ENCODE measurements around the gene RNF183. TPM values are rescaled to one million over a fixed set of nuclear protein-coding genes. Genes with fewer than 3 reads are reported as not detected.

The RNF183 gene
- total RNA-seq, 1 donor from 2014 or later = not detected

DNA sequence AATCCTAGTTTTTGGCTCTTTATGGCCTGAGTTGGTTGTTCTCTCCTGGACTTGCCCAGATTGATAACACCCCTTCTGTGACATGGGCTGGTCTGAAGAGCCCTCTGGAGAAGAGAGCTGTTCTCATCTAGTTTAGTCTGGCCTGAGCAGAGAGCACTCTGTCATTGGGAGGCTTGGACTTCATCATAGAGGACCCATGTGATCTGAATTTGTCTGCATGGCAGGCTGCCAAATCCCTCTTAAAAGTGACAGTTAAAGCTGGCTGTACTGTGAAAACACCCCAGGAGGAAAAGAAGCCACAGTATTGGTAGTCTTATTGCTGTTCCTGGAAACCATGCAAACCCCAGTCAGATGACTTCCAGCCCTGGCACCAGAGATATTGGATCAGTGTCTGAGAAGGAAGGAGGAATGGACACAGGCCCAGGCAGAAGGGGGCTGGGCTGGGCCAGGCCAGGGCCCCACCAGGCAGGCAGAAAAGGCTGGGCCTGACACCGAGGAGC is 40.6 kb upstream of the RNF183 start:
- TF ChIP-seq, protein P1, sequence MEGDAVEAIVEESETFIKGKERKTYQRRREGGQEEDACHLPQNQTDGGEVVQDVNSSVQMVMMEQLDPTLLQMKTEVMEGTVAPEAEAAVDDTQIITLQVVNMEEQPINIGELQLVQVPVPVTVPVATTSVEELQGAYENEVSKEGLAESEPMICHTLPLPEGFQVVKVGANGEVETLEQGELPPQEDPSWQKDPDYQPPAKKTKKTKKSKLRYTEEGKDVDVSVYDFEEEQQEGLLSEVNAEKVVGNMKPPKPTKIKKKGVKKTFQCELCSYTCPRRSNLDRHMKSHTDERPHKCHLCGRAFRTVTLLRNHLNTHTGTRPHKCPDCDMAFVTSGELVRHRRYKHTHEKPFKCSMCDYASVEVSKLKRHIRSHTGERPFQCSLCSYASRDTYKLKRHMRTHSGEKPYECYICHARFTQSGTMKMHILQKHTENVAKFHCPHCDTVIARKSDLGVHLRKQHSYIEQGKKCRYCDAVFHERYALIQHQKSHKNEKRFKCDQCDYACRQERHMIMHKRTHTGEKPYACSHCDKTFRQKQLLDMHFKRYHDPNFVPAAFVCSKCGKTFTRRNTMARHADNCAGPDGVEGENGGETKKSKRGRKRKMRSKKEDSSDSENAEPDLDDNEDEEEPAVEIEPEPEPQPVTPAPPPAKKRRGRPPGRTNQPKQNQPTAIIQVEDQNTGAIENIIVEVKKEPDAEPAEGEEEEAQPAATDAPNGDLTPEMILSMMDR (IDR thresholded peaks at IDR 0.05) = no peak
- no peaks in the 10 kb centered on the region for H3K9me3 Mint-ChIP-seq (ENCODE audit: unreplicated experiment)
- no peaks in the 10 kb centered on the region for H3K36me3 Mint-ChIP-seq (ENCODE audit: unreplicated experiment)
- H3K4me3 Mint-ChIP-seq (ENCODE audit: unreplicated experiment) = no peak overlapping the region
- no peak for DNase-seq (ENCODE audit: extremely low spot score, unreplicated experiment)
- H3K27me3 Mint-ChIP-seq (ENCODE audit: unreplicated experiment) = peaks cover 15% of the 10 kb centered on the region
- peak overlapping the region; percentile 87 for H3K27ac Mint-ChIP-seq (ENCODE audit: unreplicated experiment)
- H3K4me1 Mint-ChIP-seq (ENCODE audit: unreplicated experiment) = peaks cover 21% of the 10 kb centered on the region

DNA sequence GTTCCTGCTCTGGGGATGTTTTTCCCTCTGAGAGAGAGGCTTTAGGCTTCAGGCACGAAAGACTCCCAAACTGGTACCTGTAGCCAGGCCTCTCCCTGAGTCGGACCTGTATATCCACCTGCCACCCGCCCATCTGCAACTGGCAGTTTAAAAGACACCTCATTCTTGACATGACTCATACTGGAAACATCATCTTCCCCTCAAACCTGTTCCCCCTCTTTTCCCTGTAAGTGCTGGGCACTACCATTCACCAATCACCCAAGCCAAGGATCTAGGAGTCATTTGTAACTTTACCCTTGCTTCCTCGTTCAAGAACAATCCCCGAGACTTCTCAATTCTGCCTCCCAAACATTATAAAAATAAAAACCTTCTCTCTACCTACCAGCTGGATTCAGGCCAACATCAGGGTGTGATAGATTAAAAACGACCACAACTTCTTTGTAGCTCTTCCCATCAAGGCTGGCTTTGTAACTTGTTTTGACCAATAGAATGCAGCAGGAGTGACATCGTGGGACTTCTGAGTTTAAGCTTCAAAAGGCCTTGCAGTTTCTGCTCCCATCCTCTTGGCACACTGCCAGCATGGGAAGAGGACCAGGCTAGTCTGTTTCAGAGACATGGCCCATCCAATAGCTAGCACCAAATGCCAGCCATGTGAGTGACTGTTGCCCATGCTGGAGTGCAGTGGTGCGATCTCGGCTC is 38.7 kb upstream of the RNF183 start:
- no peak for DNase-seq (ENCODE audit: extremely low spot score, unreplicated experiment)

DNA sequence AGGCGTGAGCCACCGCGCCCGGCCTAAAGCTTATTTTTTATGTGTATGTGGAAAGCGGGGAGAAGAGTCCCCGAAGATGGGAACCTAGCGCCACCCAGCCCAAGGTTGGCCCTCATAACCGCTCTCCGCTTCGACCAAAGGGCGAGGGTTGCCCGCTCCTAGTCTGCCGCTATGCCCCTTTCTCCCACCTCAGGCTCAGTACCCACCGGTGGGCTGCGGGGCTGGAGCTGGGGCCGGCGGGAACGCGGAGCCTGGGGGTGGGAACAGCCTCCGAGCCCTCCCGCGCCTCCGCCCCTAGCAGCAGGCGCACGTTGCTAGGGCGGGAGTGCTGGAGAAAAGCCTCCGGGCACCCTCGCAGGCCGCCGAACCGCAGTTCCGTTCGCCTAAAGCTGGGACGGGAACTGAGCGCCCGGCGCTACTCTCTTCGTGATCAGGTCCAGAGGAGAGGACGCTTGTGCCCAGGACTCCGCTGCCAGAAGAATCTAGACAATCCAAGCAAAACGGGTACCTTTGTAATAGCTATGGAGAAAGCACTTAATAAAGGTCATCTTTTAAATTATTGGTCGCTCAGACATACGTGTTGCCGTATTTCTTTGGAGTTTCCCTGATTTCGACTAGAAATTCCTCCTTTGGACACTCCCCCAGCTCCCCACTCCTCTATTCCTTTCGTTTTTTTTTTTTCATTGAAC is 37.0 kb upstream of the RNF183 start, which contains the start of gene WDR31:
WDR31 (minus strand) TSS at position 265 of the 689 bp plus-strand sequence. CDS start 8,253 bp downstream, outside the sequence.
- Mint-ChIP-seq H3K27me3 (ENCODE audit: unreplicated experiment) (peaks cover 3% of the 10 kb centered on the region), H3K36me3 (ENCODE audit: unreplicated experiment) (no peaks in the 10 kb centered on the region), H3K4me3 (ENCODE audit: unreplicated experiment) (peak within 1 kb of the TSS; percentile 85), H3K9me3 (ENCODE audit: unreplicated experiment) (no peaks in the 10 kb centered on the region), H3K27ac (ENCODE audit: unreplicated experiment) (peak within 1 kb of the TSS; percentile 90), H3K4me1 (ENCODE audit: unreplicated experiment) (peaks cover 21% of the 10 kb centered on the region)
- TF ChIP-seq, protein P1 (IDR thresholded peaks at IDR 0.05) = no peak
- DNase-seq (ENCODE audit: extremely low spot score, unreplicated experiment) = peak; percentile 94

More for the DNA sequence above, 38.7 kb upstream of the RNF183 start:
- Mint-ChIP-seq H3K27me3 (ENCODE audit: unreplicated experiment) (no peaks in the 10 kb centered on the region), H3K4me3 (ENCODE audit: unreplicated experiment) (no peak overlapping the region), H3K4me1 (ENCODE audit: unreplicated experiment) (peaks cover 21% of the 10 kb centered on the region), H3K36me3 (ENCODE audit: unreplicated experiment) (no peaks in the 10 kb centered on the region), H3K9me3 (ENCODE audit: unreplicated experiment) (no peaks in the 10 kb centered on the region), H3K27ac (ENCODE audit: unreplicated experiment) (no peak overlapping the region)
- TF ChIP-seq, protein P1 (IDR thresholded peaks at IDR 0.05) = no peak

DNA sequence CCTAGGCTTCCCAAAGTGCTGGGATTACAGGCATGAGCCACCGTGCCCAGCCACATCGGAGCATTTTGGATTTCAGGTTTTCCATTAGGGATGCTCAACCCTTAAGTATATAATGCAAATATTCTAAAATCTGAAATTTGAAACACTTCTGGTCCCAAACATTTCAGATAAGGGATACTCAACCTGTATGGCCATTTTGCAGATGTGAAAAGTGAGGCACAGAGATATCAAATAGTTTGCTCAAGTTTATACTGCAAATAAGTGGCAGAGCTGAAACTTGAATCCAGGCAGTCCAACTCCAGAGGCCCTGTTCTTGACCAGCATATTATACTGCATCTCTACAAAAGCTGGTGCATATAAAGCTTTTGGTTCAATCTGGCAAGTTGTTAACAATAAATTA is 34.5 kb upstream of the RNF183 start:
- TF ChIP-seq, protein P1 (IDR thresholded peaks at IDR 0.05) = no peak

DNA sequence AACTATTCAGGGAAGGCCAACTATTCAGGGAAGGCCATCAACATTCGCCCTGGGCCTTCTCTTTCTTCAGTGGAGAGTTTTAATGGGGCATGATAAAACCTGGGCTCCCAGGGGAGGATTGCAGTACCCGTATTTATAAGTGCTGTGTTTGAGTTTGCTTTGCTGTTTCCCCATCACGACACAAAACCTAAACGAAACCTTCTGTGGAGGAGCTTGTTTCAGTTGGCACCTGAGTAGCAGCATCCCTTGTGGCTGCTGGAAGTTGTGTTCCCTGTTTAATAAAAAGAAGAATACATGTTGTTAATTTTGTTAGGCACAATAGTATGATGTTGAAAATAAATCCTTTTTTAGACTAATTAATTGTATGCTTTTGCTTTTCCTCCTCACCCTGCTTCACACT is 28.6 kb upstream of the RNF183 start:
- Mint-ChIP-seq H3K36me3 (ENCODE audit: unreplicated experiment) (no peaks in the 10 kb centered on the region), H3K27ac (ENCODE audit: unreplicated experiment) (no peak overlapping the region), H3K27me3 (ENCODE audit: unreplicated experiment) (peaks cover 3% of the 10 kb centered on the region), H3K4me1 (ENCODE audit: unreplicated experiment) (no peaks in the 10 kb centered on the region), H3K4me3 (ENCODE audit: unreplicated experiment) (no peak overlapping the region), H3K9me3 (ENCODE audit: unreplicated experiment) (no peaks in the 10 kb centered on the region)
- TF ChIP-seq, protein P1 (IDR thresholded peaks at IDR 0.05) = no peak
- DNase-seq (ENCODE audit: extremely low spot score, unreplicated experiment) = no peak

More for the DNA sequence above, 34.5 kb upstream of the RNF183 start:
- no peak for DNase-seq (ENCODE audit: extremely low spot score, unreplicated experiment)
- Mint-ChIP-seq H3K4me3 (ENCODE audit: unreplicated experiment) (no peak overlapping the region), H3K27me3 (ENCODE audit: unreplicated experiment) (peaks cover 3% of the 10 kb centered on the region), H3K4me1 (ENCODE audit: unreplicated experiment) (peaks cover 14% of the 10 kb centered on the region), H3K9me3 (ENCODE audit: unreplicated experiment) (no peaks in the 10 kb centered on the region), H3K27ac (ENCODE audit: unreplicated experiment) (no peak overlapping the region), H3K36me3 (ENCODE audit: unreplicated experiment) (no peaks in the 10 kb centered on the region)
